Glomerular visceral epithelial cell (primary cell): ENCODE results near the gene HOMEZ.
"Not testable (repeated sequence)": the region's sequence is repeated elsewhere in the genome, so short reads cannot be mapped to it uniquely, and the experiment has no call there.

ENCODE experiments used
- DNase-seq: peaks from one replicate; pipeline ENCODE4 v3.0.0-alpha.2; 2016; ENCODE audit errors: extremely low spot score

Gene HOMEZ

DNA sequence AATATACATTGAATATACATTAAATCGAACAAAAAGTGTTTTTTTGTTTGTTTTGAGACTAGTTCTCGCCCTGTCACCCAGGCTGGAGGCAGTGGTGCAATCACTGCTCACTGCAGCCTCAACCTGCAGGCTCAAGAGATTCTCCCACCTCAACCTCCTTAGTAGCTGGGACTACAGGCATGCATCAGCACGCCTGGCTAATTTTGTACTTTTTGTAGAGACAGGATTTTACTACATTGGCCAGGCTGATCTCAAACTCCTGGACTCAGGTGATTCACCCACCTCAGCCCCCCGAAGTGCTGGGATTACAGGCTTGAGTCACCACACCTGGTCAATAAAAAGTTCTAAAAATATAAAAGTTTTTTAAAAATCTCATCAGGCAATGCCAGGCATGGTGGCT lies 58.4 kb downstream of the HOMEZ start:
- no peak for DNase-seq

- DNase-seq: not testable (repeated sequence)
Observed at GRCh38 chr14:23224958-23225357, 61.0 kb downstream of the HOMEZ start.
